ENCODE results near the gene METTL8.
"Not testable (repeated sequence)": the region's sequence is repeated elsewhere in the genome, so short reads cannot be mapped to it uniquely, and the experiment has no call there.

METTL8 gene

GRCh38 chr2:171315781-171316180 lies 118.0 kb downstream of the METTL8 start:
- DNase-seq = no peak

GRCh38 chr2:171312182-171312581 lies 121.6 kb downstream of the METTL8 start:
- DNase-seq = not testable (repeated sequence)

GRCh38 chr2:171311589-171311988 lies 122.2 kb downstream of the METTL8 start:
- not testable (repeated sequence) for DNase-seq

- DNase-seq = no peak
Observed at GRCh38 chr2:171310889-171311288, 122.9 kb downstream of the METTL8 start.

GRCh38 chr2:171309455-171310286 lies 124.1 kb downstream of the METTL8 start:
- no peak for DNase-seq

- no peak for DNase-seq
Observed at GRCh38 chr2:171308280-171309054, 125.3 kb downstream of the METTL8 start.

GRCh38 chr2:171307560-171307959 lies 126.2 kb downstream of the METTL8 start:
- no peak for DNase-seq

- no peak for DNase-seq
Observed at GRCh38 chr2:171297956-171298355, 135.8 kb downstream of the METTL8 start.

- DNase-seq = no peak
Observed at GRCh38 chr2:171294608-171295007, 139.2 kb downstream of the METTL8 start.

- no peak for DNase-seq
Observed at GRCh38 chr2:171293661-171294060, 140.1 kb downstream of the METTL8 start.

- no peak for DNase-seq
Observed at GRCh38 chr2:171289991-171290390, 143.8 kb downstream of the METTL8 start.

GRCh38 chr2:171289316-171289715 lies 144.5 kb downstream of the METTL8 start:
- DNase-seq = no peak

GRCh38 chr2:171287611-171288010 lies 146.2 kb downstream of the METTL8 start:
- DNase-seq = no peak

- DNase-seq = no peak
Observed at GRCh38 chr2:171287036-171287571, 146.7 kb downstream of the METTL8 start.

GRCh38 chr2:171281110-171281509 lies 152.7 kb downstream of the METTL8 start:
- DNase-seq = no peak

GRCh38 chr2:171279983-171280790 lies 153.6 kb downstream of the METTL8 start:
- no peak for DNase-seq

GRCh38 chr2:171274757-171275156 lies 159.0 kb downstream of the METTL8 start:
- DNase-seq = no peak

- peak in 1 of 56 donors; percentile 8 for DNase-seq
Observed at GRCh38 chr2:171271971-171272436, 161.8 kb downstream of the METTL8 start.

GRCh38 chr2:171271386-171271785 lies 162.4 kb downstream of the METTL8 start:
- no peak for DNase-seq

GRCh38 chr2:171267855-171268629 lies 165.7 kb downstream of the METTL8 start:
- DNase-seq = no peak

Measured in amygdala (tissue), 56 donors.